ENCODE data around the gene THEMIS.

DNA sequence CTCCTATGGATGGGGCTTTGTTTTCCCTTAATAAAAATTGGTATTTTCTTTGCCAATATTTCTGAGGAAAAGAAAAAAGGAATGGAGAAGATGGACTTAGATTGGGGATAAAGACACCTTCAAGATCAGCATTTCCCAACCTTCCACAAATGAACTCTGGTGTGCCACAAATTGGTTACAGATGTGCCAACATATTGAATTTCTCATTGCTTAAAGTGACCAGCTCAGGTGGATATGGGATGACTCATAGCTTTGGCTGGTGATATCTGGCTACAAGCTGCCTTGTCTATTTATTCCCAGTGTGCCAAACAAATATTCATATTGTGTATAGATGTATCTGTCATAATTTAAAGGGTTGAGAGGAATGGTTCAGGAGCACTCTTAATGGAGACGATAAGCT is 32.5 kb downstream of the THEMIS start:
- TF ChIP-seq, protein P1, sequence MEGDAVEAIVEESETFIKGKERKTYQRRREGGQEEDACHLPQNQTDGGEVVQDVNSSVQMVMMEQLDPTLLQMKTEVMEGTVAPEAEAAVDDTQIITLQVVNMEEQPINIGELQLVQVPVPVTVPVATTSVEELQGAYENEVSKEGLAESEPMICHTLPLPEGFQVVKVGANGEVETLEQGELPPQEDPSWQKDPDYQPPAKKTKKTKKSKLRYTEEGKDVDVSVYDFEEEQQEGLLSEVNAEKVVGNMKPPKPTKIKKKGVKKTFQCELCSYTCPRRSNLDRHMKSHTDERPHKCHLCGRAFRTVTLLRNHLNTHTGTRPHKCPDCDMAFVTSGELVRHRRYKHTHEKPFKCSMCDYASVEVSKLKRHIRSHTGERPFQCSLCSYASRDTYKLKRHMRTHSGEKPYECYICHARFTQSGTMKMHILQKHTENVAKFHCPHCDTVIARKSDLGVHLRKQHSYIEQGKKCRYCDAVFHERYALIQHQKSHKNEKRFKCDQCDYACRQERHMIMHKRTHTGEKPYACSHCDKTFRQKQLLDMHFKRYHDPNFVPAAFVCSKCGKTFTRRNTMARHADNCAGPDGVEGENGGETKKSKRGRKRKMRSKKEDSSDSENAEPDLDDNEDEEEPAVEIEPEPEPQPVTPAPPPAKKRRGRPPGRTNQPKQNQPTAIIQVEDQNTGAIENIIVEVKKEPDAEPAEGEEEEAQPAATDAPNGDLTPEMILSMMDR (IDR thresholded peaks at IDR 0.05) = no peak
- TF ChIP-seq POLR2A (IDR thresholded peaks at IDR 0.05) = no peak
